ENCODE measurements around the gene PPP1CB.

The PPP1CB gene

GRCh38 chr2:28721601-28722191 is 29.9 kb upstream of the PPP1CB start:
- no peak for TF ChIP-seq CTCF (IDR thresholded peaks at IDR 0.05; ENCODE audit: control extremely low read depth, extremely low read depth, low read depth, missing control alignments)
- POLR2A ChIA-PET: no interaction called here
- CTCF ChIA-PET: interaction anchor here (1.7 kb wide), 1 partner anchor 14 kb away, joined by 4 read pairs; no protein-coding TSS in a partner anchor
- no peak for DNase-seq (ENCODE audit: extremely low spot score)

GRCh38 chr2:28725021-28725711 is 26.5 kb upstream of the PPP1CB start:
- CTCF ChIA-PET: interaction anchor here (0.9 kb wide), 1 partner anchor 131 kb away, joined by 3 read pairs; no protein-coding TSS in a partner anchor
- TF ChIP-seq CTCF (IDR thresholded peaks at IDR 0.05; ENCODE audit: control extremely low read depth, extremely low read depth, low read depth, missing control alignments): no peak
- POLR2A ChIA-PET: no interaction called here
- no peak for DNase-seq (ENCODE audit: extremely low spot score)

- ChIA-PET POLR2A (no interaction called here), CTCF (interaction anchor here (1.7 kb wide), 1 partner anchor 12 kb away, joined by 3 read pairs; no protein-coding TSS in a partner anchor)
- no peak for DNase-seq (ENCODE audit: extremely low spot score)
- TF ChIP-seq CTCF (IDR thresholded peaks at IDR 0.05; ENCODE audit: control extremely low read depth, extremely low read depth, low read depth, missing control alignments): no peak
Observed at GRCh38 chr2:28726177-28726576, 25.5 kb upstream of the PPP1CB start.

GRCh38 chr2:28729698-28730097 is 21.9 kb upstream of the PPP1CB start:
- POLR2A ChIA-PET: no interaction called here
- no peak for TF ChIP-seq CTCF (IDR thresholded peaks at IDR 0.05; ENCODE audit: control extremely low read depth, extremely low read depth, low read depth, missing control alignments)
- CTCF ChIA-PET: interaction anchor here (1.2 to 4.9 kb wide), 4 partner anchors 9 to 135 kb away, joined by 4 to 19 read pairs (median 4); no protein-coding TSS in a partner anchor
- no peak for DNase-seq (ENCODE audit: extremely low spot score)

- no peak for TF ChIP-seq CTCF (IDR thresholded peaks at IDR 0.05; ENCODE audit: control extremely low read depth, extremely low read depth, low read depth, missing control alignments)
- ChIA-PET POLR2A (interaction anchor here (0.6 kb wide), 1 partner anchor 163 kb away, joined by 5 read pairs; no protein-coding TSS in a partner anchor), CTCF (interaction anchor here (2.1 to 4.9 kb wide), 2 partner anchors 8 to 10 kb away, joined by 4 to 19 read pairs; no protein-coding TSS in a partner anchor)
- DNase-seq (ENCODE audit: extremely low spot score): no peak
Observed at GRCh38 chr2:28730641-28731146, 20.9 kb upstream of the PPP1CB start.

GRCh38 chr2:28735511-28735910 is 16.1 kb upstream of the PPP1CB start:
- POLR2A ChIA-PET: no interaction called here
- no peak for DNase-seq (ENCODE audit: extremely low spot score)
- CTCF ChIA-PET: interaction anchor here (1.1 to 1.5 kb wide), 2 partner anchors 13 kb away, joined by 3 to 4 read pairs; no protein-coding TSS in a partner anchor
- TF ChIP-seq CTCF (IDR thresholded peaks at IDR 0.05; ENCODE audit: control extremely low read depth, extremely low read depth, low read depth, missing control alignments): no peak
